DMS79 (cell line): ENCODE results near the gene TRPM8.

Experiments
- DNase-seq: peaks from one replicate; lab custom pipeline; 2025; lab: John Stamatoyannopoulos, UW

Gene TRPM8

DNA sequence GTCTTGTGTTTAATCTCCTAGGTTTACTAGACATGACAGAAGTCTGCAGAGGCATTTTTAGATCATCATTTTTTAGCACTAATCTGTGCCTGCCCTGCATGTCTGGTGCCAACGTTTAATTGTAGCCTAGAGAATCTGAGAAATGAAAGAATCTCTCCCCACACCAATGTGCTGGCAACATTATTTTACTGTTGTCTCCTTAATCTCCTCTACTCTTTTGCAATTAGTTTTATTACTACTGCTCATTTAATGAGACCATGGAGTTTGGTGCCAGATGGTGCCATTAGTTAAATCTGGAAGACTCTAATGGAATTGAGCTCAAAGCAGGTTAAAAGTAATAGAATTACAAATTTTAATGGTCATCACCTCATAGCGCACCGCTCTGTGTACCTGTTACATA lies 129.3 kb downstream of the TRPM8 start:
- DNase-seq = no peak

DNA sequence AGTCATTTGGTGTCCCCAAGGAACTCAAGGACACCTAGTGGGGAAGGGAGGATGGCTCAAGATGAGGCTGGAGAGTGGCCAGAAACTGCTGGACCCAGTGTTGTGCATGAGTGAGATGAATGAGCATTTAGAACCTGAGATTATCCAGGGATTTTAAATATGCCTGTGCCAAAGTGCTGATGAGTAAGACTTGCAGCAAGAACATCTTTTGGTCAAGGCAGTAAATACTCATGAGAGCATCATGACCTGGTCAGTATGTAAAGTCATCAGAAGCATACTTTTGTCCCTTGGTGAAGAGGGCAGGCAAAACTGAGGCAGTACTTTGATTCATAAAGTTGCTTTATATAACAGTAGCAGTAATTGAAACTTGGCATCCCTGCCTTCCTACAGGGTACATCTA lies 130.2 kb downstream of the TRPM8 start:
- no peak for DNase-seq

DNA sequence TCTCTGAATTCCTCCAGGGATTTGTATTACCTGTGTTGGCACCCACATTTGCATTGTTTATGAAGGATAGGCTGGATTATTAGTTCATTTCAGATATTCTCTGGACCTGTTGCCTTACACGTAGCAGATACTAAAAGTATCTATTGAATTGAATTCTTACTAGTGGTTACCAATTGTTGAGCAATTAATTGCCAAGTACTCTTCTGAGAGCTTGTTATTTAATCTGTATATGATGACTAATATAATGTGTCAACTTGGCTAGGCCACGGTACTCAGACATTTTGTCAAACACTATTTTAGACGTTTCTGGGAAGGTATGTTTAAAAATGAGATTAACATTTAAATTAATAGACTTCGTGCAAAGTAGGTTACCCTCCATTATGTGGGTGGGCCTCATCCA lies 130.9 kb downstream of the TRPM8 start:
- no peak for DNase-seq

DNA sequence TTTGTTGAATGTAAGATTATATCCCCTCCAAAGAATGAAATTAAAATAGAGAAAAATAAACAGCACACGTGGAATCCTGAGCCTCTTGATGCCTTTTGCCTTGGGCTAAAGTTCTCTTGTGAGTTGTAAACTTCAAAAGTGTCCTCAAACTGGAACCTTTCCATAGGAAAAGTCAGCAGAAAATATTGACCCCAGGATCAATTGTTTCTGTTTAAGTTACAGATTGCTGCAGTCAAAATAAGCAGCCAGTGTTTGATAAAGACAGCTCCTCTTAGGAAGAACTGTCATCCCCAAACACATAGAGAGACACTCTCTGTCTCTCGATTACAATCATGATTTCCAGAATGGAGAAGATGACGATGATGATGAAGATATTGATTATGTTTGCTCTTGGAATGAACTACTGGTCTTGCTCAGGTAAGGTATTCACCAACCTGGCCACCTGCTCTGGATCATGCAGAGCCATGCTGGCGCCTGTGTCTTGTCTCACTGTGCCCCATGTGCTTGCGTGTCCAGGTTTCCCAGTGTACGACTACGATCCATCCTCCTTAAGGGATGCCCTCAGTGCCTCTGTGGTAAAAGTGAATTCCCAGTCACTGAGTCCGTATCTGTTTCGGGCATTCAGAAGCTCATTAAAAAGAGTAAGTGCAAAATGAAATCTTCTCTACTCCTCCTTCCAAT lies 133.4 kb downstream of the TRPM8 start, which contains the start of gene SPP2:
TSS of gene SPP2 (plus strand) at position 248 of the 681 bp plus-strand sequence. CDS start at position 333, 85 bp downstream.
- no peak for DNase-seq

DNA sequence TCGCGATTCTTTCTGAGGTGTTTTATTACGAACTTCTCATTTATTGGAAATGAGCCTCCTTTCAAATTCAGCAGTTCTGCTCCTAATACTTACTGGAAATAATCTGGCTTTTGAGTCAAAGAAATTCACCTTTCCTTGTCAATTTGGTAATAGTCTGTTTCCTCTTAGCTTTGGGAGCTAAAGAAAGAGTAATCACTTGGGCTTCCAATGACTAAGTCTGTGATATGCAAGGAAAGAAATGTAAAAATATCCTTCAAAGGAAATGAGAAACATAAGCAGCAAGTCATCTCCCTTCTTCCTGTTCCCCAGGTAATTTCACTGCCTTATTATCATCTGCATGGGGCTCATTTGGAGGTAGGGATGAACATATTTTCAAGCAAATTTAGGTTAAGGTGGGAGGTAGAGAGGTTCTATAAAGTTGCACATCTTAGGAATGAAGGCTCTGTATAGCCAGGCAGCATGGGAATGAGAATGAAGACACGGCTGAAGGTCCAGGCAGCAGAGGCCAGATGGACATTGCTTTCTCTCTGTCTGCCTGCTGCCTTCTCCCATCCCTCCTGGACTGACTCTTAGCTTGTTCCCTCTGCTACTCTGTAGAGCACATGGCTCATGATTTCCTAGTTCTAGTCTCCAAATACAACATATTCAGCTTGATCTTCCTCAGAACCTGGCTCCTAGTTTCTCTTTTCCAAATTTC lies 134.3 kb downstream of the TRPM8 start:
- DNase-seq = no peak

DNA sequence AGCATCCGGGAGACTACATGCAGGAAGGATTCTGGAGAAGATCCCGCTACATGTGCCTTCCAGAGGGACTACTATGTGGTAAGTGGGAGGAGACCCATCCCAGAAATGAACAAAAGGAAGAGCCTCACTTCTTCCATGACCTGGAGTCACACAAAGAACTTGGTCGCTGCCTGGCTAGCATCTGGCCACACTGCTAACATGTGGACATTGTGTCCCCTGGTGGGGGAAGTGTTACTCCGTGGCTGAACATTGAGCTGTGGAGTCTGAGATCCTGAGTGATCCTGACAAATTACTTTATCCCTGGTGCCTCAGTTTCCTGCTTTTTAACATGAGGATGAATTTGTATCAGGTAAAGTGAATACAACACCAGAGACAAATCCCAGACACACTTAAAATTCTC lies 141.7 kb downstream of the TRPM8 start:
- no peak for DNase-seq

DNA sequence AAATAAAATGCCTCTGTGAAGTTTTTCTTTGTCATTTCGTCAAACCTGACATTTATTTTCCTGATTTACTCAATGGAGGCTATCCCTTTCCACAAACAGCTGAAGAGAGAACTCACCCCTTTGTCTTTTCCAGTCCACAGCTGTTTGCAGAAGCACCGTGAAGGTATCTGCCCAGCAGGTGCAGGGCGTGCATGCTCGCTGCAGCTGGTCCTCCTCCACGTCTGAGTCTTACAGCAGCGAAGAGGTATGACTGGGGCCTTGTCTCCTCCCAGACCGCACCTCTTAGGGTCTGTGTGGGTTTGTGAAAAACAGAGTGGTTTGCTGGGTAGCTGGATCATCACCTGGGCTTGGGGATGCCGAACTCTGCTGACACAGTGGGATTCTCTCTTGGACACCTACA lies 143.1 kb downstream of the TRPM8 start:
- no peak for DNase-seq

DNA sequence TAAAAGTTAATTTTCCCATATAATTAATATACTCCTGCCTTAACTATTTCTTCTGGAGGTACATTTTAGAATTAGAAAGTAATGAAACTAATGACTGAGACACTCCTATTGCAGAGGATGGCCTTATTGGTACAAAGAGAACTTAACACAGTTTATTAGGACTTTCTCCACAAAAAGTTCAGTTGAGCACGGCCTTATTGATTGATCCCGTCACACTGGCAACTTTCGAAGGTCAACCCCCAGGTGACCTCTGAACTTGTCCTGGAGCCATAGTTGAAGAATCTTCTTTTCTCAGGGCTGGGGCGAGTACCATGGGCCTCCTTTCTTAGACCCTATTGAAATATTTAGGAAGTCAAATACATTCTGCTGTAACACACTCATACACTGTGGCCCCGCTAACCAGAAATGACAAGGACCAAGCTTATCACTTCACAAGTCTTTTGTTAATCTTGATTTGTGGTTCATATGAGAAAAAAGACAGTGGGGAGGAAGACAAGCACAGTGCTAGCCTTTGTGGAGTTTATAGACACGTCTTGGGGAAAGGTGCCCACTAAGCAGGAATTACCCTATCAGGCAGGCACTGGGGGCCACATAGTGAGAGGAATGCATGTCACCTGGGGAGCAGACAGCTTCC lies 144.6 kb downstream of the TRPM8 start:
- DNase-seq = no peak

DNA sequence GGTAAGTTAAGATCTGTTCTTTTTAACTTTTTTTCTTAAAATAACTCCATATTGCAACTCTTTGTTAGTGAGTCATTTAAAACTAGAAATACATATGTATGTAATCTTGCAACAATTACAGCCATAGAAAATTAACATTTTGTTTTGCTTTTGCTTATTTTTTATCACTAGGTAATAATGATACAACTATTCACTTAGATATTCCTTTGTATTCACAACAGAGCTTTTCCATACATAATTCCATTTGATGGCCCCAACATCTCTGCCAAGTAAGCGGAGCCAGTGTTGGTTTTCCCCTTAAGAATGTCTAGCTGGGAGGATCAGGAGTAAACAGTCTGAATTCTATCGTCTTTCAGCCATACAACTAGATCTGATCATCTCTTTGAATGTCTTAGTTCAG lies 149.4 kb downstream of the TRPM8 start:
- no peak for DNase-seq
